HG03354 (cell line): Measurements from ENCODE around the gene FBXL12.
A peak's percentile ranks its signal among the peaks of the same experiment; 100 is the strongest.
"Not testable (repeated sequence)": the region's sequence is repeated elsewhere in the genome, so short reads cannot be mapped to it uniquely, and the experiment has no call there.

Experiments
- ATAC-seq: cut with Tn5 transposase; IDR thresholded peaks from one replicate; pipeline ENCODE4 v1.9.1; 2021; ENCODE audit warnings: mild to moderate bottlenecking; ENCODE audit not compliant: unreplicated experiment, poor library complexity, severe bottlenecking

Gene FBXL12

GRCh38 chr19:9797871-9798270, 21.0 kb downstream of the FBXL12 start:
- ATAC-seq: no peak

- ATAC-seq: peak; percentile 68
Observed at GRCh38 chr19:9796113-9796773, 22.6 kb downstream of the FBXL12 start.

- ATAC-seq: peak; percentile 22
Observed at GRCh38 chr19:9793071-9793591, 25.7 kb downstream of the FBXL12 start.

- peak; percentile 46 for ATAC-seq
Observed at GRCh38 chr19:9792206-9793070, 26.4 kb downstream of the FBXL12 start.

- peak; percentile 32 for ATAC-seq
Observed at GRCh38 chr19:9791552-9792205, 27.2 kb downstream of the FBXL12 start.

GRCh38 chr19:9791073-9791367, 27.9 kb downstream of the FBXL12 start:
- ATAC-seq: not testable (repeated sequence)

- not testable (repeated sequence) for ATAC-seq
Observed at GRCh38 chr19:9789579-9789978, 29.3 kb downstream of the FBXL12 start.

- no peak for ATAC-seq
Observed at GRCh38 chr19:9789066-9789465, 29.8 kb downstream of the FBXL12 start.

GRCh38 chr19:9788604-9789003, 30.3 kb downstream of the FBXL12 start:
- ATAC-seq: not testable (repeated sequence)

- ATAC-seq: no peak
Observed at GRCh38 chr19:9786819-9787218, 32.1 kb downstream of the FBXL12 start.

GRCh38 chr19:9786342-9786741, 32.5 kb downstream of the FBXL12 start:
- no peak for ATAC-seq

- peak; percentile 83 for ATAC-seq
Observed at GRCh38 chr19:9785367-9786331, 33.2 kb downstream of the FBXL12 start.

- not testable (repeated sequence) for ATAC-seq
Observed at GRCh38 chr19:9784163-9784496, 34.7 kb downstream of the FBXL12 start.

- no peak for ATAC-seq
Observed at GRCh38 chr19:9782338-9782737, 36.5 kb downstream of the FBXL12 start.

GRCh38 chr19:9768175-9769112, 50.4 kb downstream of the FBXL12 start, which contains the start of gene ZNF846:
Gene ZNF846, minus strand, starts transcription at chr19:9768738. Its CDS starts 3,788 bp downstream, at chr19:9764950.
- ATAC-seq: peak; percentile 97
